Central memory CD4-positive, alpha-beta T cell (primary cell): Measurements from ENCODE around the gene MRPS30.
"Not testable (repeated sequence)": the region's sequence is repeated elsewhere in the genome, so short reads cannot be mapped to it uniquely, and the experiment has no call there.

Experiments used
- DNase-seq: peaks from one replicate; pipeline ENCODE4 v3.0.0; 2022

MRPS30 gene

DNA sequence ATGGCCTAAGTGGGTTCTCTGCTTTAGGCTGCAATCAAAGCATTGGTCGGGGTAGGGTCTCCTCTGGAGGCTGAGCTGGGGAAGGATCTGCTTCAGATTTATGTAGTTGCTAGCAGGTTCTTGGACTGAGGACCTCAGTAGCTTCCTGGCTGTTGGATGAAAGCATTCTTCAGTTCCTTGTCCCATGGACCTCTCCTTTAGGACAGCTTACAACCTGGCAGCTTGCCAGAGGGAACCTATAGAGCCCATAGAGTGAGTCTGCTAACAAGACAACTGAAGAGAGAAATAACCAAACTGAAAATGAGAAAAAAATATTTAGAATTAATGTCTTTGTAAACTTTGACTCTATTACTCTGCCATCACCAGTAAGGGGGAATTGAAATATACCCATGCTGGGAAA, 12.4 kb downstream of the MRPS30 start:
- no peak for DNase-seq

DNA sequence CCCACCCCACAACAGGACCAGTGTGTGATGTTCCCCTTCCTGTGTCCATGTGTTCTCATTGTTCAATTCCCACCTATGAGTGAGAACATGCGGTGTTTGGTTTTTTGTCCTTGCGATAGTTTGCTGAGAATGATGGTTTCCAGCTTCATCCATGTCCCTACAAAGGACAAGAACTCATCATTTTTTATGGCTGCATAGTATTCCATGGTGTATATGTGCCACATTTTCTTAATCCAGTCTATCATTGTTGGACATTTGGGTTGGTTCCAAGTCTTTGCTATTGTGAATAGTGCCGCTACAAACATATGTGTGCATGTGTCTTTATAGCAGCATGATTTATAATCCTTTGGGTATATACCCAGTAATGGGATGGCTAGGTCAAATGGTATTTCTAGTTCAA, 15.9 kb downstream of the MRPS30 start:
- not testable (repeated sequence) for DNase-seq

DNA sequence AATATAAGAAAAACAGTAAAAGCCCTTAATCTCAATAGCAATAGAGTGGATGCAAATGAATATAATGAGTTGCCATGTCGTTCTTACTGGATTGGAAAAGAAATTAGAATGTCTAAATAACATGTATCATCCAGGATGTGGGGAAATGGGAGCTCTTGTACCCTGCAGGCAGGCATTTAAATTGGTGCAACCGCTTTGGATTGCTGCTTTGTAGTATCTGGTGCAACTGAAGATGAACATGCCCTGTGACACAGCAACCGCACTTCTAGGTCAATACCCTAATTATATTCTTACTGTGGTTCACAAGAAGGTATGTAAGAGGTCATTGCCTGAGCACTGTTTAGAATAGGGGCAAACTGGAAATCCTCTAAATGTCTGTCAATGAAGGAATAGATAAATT, 18.9 kb downstream of the MRPS30 start:
- DNase-seq: no peak

DNA sequence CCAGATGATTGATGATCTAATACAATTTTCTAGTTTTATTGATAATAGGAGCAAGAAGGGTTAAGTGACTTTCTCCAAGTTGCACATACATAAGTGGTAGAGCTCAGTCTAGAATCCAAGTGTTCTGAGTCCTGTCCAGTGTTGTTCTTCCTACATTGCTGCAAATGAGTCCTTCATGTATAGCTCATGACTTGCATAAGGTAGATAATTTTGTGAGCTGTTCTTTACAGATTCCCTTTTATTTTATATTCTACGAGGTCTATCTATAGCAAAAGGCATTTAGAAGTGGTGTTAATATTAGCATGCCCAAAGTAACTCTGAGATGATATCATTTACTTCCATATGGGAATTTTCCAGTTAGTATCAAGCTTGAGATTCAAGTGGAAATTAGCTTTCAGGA, 20.0 kb downstream of the MRPS30 start:
- no peak for DNase-seq

DNA sequence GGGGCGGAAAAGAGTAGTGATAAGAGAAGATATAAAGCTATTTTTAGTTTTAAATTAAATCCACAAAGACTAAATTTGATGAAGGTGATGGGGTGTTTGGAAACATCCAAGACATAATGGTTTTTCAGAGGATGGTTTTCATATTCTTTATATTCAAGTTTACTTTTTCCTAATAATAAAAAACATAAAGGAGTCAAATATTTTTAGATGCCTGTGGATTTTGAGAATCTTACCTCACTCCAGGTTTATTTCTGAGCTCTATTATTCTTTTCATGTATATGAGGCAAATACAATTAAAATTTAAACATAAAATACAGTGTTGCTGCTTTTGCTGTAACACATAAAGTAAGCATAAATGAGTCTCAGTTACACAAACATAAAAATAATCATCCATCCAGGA, 22.2 kb downstream of the MRPS30 start:
- DNase-seq: no peak

DNA sequence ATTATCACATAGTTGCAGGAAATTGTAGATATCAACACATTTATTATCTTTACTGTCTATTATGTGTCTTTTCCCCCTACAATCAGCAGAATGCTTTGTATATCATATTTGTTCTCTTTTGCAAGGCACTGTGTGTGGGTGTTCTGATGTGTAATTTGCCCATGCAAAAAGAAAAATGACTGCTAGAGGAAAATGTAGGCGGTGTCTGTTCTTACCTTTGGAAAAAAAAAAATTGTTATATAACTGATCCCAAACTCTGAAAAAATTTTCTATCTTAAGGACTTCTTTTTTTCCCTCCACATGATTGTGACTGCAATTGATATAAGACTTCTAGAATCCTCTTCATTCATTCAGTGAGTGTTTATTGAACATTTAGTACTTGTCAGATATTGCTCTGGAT, 24.5 kb downstream of the MRPS30 start:
- no peak for DNase-seq

DNA sequence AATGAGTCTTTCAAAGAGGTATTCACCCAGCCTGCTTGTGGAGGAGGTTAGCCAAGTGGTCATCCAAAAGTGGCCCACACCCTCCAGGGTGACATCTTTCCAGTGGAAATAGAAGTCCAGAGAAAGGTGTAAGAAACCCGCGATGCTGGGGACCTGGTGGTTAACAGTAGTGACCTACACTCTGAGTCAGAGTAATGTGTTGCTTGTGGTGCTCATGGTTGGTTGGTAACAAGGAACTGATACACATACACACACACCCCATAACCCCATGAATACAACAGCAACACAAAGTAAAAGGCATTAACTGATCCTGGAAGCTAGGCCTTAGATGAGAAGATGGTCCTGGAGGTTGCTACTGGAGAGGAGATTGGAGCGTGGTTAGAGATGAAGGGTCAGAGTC, 26.9 kb downstream of the MRPS30 start:
- DNase-seq: no peak

DNA sequence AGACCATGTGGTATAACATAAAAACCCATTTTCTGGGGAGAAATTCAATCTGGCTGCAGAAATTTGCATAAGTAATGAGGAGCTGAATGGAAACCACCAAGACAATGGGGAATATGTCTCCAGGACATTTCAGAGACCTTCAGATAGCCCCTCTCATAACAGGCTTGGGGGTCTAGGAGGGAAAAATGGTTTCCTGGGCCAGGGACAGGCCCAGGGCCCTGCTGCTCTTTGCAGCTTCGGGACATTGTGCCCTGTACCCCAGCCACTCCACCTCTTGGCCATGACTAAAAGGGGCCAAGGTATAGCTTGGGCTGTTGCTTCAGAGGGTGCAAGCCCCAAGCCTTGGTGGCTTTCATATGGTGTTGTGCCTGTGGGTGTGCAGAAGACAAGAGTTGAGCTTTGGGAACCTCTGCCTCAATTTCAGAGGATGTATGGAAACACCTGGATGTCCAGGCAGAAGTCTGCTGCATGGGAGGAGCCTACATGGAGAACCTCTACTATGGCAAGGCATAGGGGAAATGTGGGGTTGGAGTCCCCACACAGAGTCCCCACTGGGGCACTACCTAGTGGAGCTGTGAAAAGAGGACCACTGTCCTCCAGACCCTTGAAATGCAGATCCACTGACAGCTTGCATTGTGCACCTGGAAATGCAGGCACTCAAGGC, 30.4 kb downstream of the MRPS30 start:
- DNase-seq: no peak

DNA sequence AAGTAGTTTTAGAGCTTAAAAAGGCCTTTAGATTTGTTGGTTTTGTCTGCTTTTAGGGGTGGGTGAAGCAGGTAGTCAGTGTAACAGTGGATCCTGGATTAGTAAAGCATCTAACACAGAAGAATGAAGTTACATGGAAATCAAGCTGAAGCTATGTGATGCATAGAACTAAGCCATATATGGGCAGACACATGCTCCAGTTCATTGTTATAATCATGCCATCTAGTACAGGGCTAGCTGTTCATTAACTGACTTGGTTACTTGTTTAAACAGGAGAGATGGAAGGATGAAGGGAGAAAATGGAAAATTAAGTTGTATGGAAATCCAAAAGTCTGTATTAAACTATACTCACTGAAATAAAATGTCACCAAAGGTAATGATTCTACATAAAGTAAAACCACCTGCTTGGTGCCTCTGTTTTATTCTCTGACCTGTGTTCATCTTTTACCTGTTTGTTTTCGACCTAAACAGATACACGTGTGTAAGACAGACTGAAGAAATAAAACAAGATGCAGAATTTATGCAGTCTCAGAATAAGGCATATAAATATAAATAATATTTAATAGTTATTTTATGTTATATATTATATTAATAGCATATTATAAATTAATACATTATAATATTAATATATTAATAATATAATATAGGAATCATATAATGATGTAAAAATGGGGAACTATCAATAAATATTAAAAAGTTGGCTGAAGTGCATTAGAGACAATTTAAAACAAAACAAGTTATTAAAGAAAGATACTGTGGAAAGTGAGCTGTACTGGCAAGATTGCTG, 33.9 kb downstream of the MRPS30 start:
- no peak for DNase-seq

DNA sequence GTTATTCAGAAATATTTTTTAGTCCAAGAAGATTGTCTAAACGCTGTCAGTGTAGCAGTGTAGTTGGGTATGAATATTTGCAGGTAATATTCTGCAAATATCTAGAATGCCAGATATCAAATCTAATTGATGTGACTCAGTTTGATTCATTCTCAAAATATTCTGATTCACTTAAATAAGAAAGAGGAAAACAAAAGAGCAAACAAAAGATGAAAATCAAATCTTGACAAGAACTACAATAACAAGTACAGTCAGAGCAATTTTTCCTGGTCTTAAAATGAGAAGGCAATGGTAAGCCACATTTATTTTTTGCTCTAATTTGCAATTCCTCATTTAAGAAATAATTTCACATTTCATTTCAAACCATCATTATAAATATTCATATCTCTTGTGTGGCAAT, 36.0 kb downstream of the MRPS30 start:
- DNase-seq: no peak

DNA sequence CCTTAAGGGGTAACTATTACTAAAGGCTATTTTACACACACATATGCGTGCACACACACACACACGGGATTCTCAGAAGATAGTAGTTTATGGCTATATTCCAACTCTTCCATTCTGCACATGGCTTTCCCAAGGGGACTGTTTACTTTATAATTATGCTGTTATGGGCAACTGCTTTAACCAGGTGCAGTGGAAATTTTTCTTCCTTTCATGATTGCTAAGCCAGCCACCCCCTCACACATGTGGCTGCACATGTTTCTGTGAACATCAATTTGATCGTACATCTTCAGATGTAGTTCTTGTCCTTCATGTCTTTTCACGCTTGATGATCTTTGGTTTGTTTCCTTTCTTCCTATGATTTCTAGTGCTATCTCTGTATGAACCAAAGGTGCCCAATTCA, 37.0 kb downstream of the MRPS30 start:
- DNase-seq: no peak

DNA sequence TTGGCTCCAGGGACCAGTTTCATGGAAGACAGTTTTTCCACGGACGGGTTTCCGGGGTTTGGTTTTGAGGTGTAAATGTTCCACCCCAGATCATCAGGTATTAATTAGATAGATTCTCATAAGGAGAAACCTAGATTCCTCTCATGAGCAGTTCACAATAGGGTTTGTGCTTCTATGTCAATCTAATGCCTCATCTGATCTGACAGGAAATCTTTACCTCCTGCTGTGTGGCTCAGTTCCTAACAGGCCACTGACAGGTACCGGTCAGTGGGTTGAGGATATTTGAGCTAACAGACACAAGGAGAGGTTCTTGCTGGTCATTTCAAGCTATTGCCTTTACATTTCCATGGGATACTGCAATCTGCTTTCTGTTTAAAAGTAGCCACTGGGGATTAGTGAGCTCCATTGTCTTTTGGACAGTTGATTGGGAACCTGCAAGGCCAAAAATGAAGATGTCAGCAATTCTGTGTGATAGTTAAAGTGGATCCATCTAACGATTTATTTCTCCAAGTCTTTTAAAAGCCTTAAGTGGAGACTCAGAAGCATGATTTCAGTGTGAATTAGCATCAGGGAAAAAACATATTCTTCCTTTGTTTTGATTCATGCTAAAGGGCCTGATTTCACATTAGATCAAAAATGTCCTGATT, 38.6 kb downstream of the MRPS30 start:
- no peak for DNase-seq

DNA sequence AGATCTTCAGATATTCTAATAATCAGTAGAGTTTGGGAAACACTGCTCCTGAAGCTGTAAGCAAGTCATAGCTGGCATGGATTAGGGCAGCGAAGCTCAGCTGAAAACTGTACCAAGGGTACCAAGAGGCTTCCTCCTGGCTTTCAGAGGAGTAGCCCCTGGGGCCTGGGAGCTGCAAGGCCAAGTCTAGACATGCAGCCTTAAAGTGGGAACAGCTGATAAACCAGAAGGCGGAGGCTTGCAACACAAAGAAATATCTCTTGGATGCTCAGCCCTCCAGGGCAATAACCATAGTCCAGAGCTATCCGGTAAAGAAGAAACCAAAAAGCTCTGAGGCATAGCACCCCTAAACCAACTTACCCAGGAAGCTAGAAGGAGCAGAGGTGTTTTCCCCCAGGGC, 51.5 kb downstream of the MRPS30 start:
- DNase-seq: no peak

DNA sequence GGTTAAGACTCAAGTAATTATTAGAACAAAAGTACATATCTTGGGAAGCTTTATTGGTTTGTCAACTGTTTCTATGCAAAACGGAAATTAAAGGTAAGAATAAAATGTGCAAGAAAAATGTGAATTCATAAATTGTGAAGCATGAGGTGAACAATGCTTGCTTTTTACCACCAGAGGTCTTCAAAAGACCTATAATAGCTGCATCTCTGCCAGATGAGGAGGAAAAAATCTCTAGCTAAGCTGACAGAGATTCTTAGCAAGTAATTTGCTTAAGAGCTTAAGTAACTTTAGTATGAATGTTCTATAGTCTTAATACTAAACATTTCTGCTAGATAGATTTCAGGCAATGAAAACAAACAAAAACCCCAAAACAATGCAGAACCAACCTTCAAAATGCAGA, 54.1 kb downstream of the MRPS30 start:
- DNase-seq: no peak
